ENCODE results near the gene FBXO31. TPM values are rescaled to one million over a fixed set of nuclear protein-coding genes. Genes with fewer than 3 reads are reported as not detected.

Gene FBXO31
- total and polyA plus RNA-seq, 2 of the 13 experiments (the other 11 are each of a cell fraction or from before 2014, with no cell fraction given), result 92.4 to 101 TPM

DNA sequence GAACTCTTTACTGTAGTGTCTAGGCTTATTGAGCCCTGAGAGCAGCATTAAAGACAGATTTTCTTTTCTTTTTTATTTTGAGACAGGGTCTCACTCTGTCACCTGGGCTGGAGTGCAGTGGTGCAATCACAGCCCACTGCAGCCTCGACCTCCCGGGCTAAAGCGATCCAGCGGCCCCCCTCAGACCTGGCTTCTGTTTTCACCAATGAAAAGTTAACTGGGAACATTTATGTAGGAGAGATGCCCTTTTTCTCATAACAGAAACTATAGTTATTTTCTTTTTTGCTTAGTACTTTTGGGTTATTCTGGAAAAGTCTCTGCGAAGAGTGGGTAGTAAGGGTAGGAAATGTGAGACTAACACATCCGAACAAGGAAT is 10.1 kb upstream of the FBXO31 start:
- Histone ChIP-seq H3K9me3 (ENCODE audit: low read length) (no peaks in the 10 kb centered on the region), H4K20me1 (ENCODE audit: insufficient read depth, low read length) (peaks cover 52% of the 10 kb centered on the region), H3K79me2 (ENCODE audit: insufficient read depth, low read length) (peaks cover 61% of the 10 kb centered on the region), H3K4me1 (ENCODE audit: insufficient read depth, low read length) (peaks cover 51% of the 10 kb centered on the region), H3K4me3 (replicated peaks in 1 of 3; ENCODE audit: insufficient read depth in 1 of 3, low read depth in 2 of 3, low read length in 3 of 3) (peak overlapping the region; percentile 74 to 92 (median 83)), H2AFZ (ENCODE audit: low read length) (no peak overlapping the region), H3K27me3 (ENCODE audit: control insufficient read depth in 1 of 2, insufficient read depth in 2 of 2, low read length in 2 of 2) (no peaks in the 10 kb centered on the region; a peak in 1 of 5 replicates), H3K9ac (ENCODE audit: insufficient read depth, low read depth, low read length) (peak overlapping the region; percentile 98), H3K4me2 (ENCODE audit: low read depth, low read length) (peak overlapping the region; percentile 90), H3K36me3 (replicated peaks in 1 of 2; ENCODE audit: control insufficient read depth in 1 of 2, insufficient read depth in 2 of 2, low read length in 2 of 2) (peaks cover 3 to 14% of the 10 kb centered on the region in 2 experiments), H3K27ac (ENCODE audit: extremely low read length, insufficient read depth, low read length) (peak overlapping the region; percentile 51)
- in situ Hi-C loops (cut with HindIII; ENCODE audit: extremely low pct_ligation_motif_present, low pct_unique_long_range_greater_than_20kb) (loop anchor here (25.0 kb wide), 1 partner anchor 469 kb away; the partner anchor contains the start of gene SLC7A5), intact Hi-C loops (cut with micrococcal nuclease; ENCODE audit: unreplicated experiment) (loop anchor here (2.0 kb wide), 1 partner anchor 13 kb away; no protein-coding TSS in a partner anchor)
- 52% methylated on average over 6 of the region's 6 CpGs for WGBS (ENCODE audit: low lambda C conversion rate)
- FAIRE-seq (no peak), DNase-seq (ENCODE audit: low spot score) (no peak), ATAC-seq (no peak)
- ChIA-PET POLR2A (interaction anchor here (0.9 to 6.5 kb wide), 7 partner anchors 8 to 76 kb away, joined by 3 to 125 read pairs (median 5); partner anchors contain the start of genes C16orf95 and FBXO31), CTCF (ENCODE audit: low intra/inter-chr PET ratio, low total read pairs) (interaction anchor here (1.6 to 2.5 kb wide), 2 partner anchors 69 to 77 kb away, joined by 9 to 12 read pairs; partner anchors contain the start of gene C16orf95)
- no peak for TF ChIP-seq ZNF317 (CRISPR knock-in tag; IDR thresholded peaks at IDR 0.05)
- 0 out of 2 replicates have a peak, but pooled peaks have one; percentile 14 for TF ChIP-seq HBP1 (CRISPR knock-in tag; IDR thresholded peaks at IDR 0.05; ENCODE audit: low read depth)
- TF ChIP-seq ZNF430 (CRISPR knock-in tag; IDR thresholded peaks at IDR 0.05), result no peak
- 0 out of 2 replicates have a peak, but pooled peaks have one; percentile 13 for TF ChIP-seq POGK (CRISPR knock-in tag; conservative IDR thresholded peaks at IDR 0.05)
- TF ChIP-seq ZBTB14 (CRISPR knock-in tag; IDR thresholded peaks at IDR 0.05), result no peak
- TF ChIP-seq BORCS8-MEF2B (CRISPR knock-in tag; IDR thresholded peaks at IDR 0.05), result no peak
- no peak for TF ChIP-seq ZNF547 (CRISPR knock-in tag; IDR thresholded peaks at IDR 0.05)
- BruUV-seq (replicated peaks), result no TSS peak

Measured in HepG2 (cell line).